Esophagus muscularis mucosa (tissue), 4 donors: ENCODE data around the gene POLA2. TPM values are rescaled to one million over a fixed set of nuclear protein-coding genes. Genes with fewer than 3 reads are reported as not detected.
A peak's percentile ranks its signal among the peaks of the same experiment; 100 is the strongest.

ENCODE experiments used
- DNase-seq: peaks from one replicate; pipeline ENCODE4 v3.0.0-alpha.2; 2017; ENCODE audit errors: extremely low spot score
- H3K27ac ChIP-seq, 4 donors: fragments of 200-600 bp; sonication (generic); replicated peaks in 1 of 4; 1 replicate in 3 of 4; 2 replicates in 1 of 4; pipeline ENCODE4 v1.5.1; 2016 to 2019; ENCODE audit warnings: mild to moderate bottlenecking in 1 of 4
- H3K27me3 ChIP-seq, 4 donors: fragments of 200-600 bp; sonication (generic); one replicate each; pipeline versions ENCODE4 v1.5.1 to v1.6.0; 2016 to 2019
- H3K36me3 ChIP-seq, 4 donors: fragments of 200-600 bp; sonication (generic); one replicate each; pipeline ENCODE4 v1.5.1; 2016 to 2019
- H3K4me1 ChIP-seq, 4 donors: fragments of 200-600 bp; sonication (generic); one replicate each; pipeline ENCODE4 v1.5.1; 2016 to 2019
- H3K4me3 ChIP-seq, 4 donors: fragments of 200-600 bp; sonication (generic); 1 replicate in 2 of 4; 2 replicates in 2 of 4; pipeline ENCODE4 v1.5.1; 2016 to 2019; ENCODE audit warnings: mild to moderate bottlenecking in 4 of 4, moderate library complexity in 1 of 4
- H3K9me3 ChIP-seq, 4 donors: fragments of 200-600 bp; sonication (generic); 1 replicate in 3 of 4; 2 replicates in 1 of 4; pipeline ENCODE4 v1.5.1; 2016 to 2019
- CTCF ChIP-seq, 3 experiments: fragments of 200-600 bp in 2 of 3; fragments of 450-650 bp in 1 of 3; sonication (generic) in 2 of 3; IDR thresholded peaks; one replicate each; pipeline ENCODE4 v1.5.1; 2017 to 2019; ENCODE audit warnings: antibody characterized with exemption in 3 of 3, mild to moderate bottlenecking in 2 of 3, moderate library complexity in 1 of 3
- EP300 ChIP-seq: sonication (generic); formaldehyde crosslinking; IDR thresholded peaks from one replicate; pipeline ENCODE4 v1.6.1; 2017; ENCODE audit warnings: antibody characterized with exemption
- POLR2A ChIP-seq: fragments of 450-650 bp; IDR thresholded peaks from one replicate; pipeline ENCODE4 v1.6.1; 2017; ENCODE audit warnings: antibody characterized with exemption, moderate library complexity, mild to moderate bottlenecking, low read depth
- POLR2AphosphoS5 ChIP-seq, 2 donors: sonication (generic); formaldehyde crosslinking; IDR thresholded peaks; one replicate each; pipeline ENCODE4 v1.6.1; 2017; ENCODE audit warnings: antibody characterized with exemption in 2 of 2
- WGBS: methylation state at CpG from one replicate; pipeline ENCODE4 v1.1.5; 2018; 5-methylcytosine and 5-hydroxymethylcytosine counted together
- intact Hi-C: fragments of 100-400 bp; cut with DNase I; formaldehyde crosslinking; loops from one replicate; pipeline ENCODE4 v1.15.1; 2023
- total RNA-seq, 4 donors: library from RNA; depleted of rRNA; stranded (reverse); fragments of >200 nt; gene quantifications; one replicate each; pipeline versions ENCODE4 v1.1.0 to v1.2.1, GENCODE V29; 2016

POLA2 gene
- total RNA-seq, 4 donors from 2014 or later: 14.7 to 26.6 (median 17.3) TPM

GRCh38 chr11:65287601-65288000 lies 25.8 kb downstream of the POLA2 start:
- no peaks in the 10 kb centered on the region for H3K9me3 ChIP-seq
- TF ChIP-seq CTCF (IDR thresholded peaks at IDR 0.05) (no peak), EP300 (no peak), POLR2A (no peak), POLR2AphosphoS5 (IDR thresholded peaks at IDR 0.05) (no peak)
- WGBS: 91% methylated on average over 2 of the region's 2 CpGs
- H3K4me1 ChIP-seq: peaks cover 29 to 44% (median 43%) of the 10 kb centered on the region in 4 donors
- H3K4me3 ChIP-seq: no peak overlapping the region
- no peak for DNase-seq
- no peak overlapping the region for H3K27ac ChIP-seq
- H3K27me3 ChIP-seq: no peaks in the 10 kb centered on the region
- intact Hi-C loops: no loop called here
- H3K36me3 ChIP-seq: peaks cover 0 to 52% (median 17%) of the 10 kb centered on the region in 4 donors

- H3K9me3 ChIP-seq: no peaks in the 10 kb centered on the region
- peaks cover 39 to 57% (median 56%) of the 10 kb centered on the region in 4 donors for H3K4me1 ChIP-seq
- no peaks in the 10 kb centered on the region for H3K27me3 ChIP-seq
- no peak overlapping the region for H3K4me3 ChIP-seq
- no peak for DNase-seq
- 75% methylated on average over 6 of the region's 6 CpGs for WGBS
- intact Hi-C loops: no loop called here
- H3K27ac ChIP-seq: peak overlapping the region; percentile 92 to 97 (median 94)
- peaks cover 0 to 41% (median 8%) of the 10 kb centered on the region in 4 donors for H3K36me3 ChIP-seq
- TF ChIP-seq EP300 (no peak), POLR2AphosphoS5 (IDR thresholded peaks at IDR 0.05) (no peak), POLR2A (no peak), CTCF (IDR thresholded peaks at IDR 0.05) (no peak)
These were observed 27.2 kb downstream of the POLA2 start for GRCh38 chr11:65288706-65289536.

GRCh38 chr11:65290448-65291165 lies 28.8 kb downstream of the POLA2 start:
- TF ChIP-seq CTCF (IDR thresholded peaks at IDR 0.05) (no peak), EP300 (no peak), POLR2AphosphoS5 (IDR thresholded peaks at IDR 0.05) (peak; percentile 92 to 94), POLR2A (no peak)
- intact Hi-C loops: loop anchor here (2.0 kb wide), 1 partner anchor 24 kb away; the partner anchor contains the start of gene CDC42EP2
- Histone ChIP-seq H3K27me3 (no peaks in the 10 kb centered on the region), H3K9me3 (no peaks in the 10 kb centered on the region), H3K4me3 (peak overlapping the region; percentile 18 to 53 (median 41)), H3K27ac (peak overlapping the region; percentile 92 to 97 (median 94)), H3K4me1 (peaks cover 55 to 74% (median 73%) of the 10 kb centered on the region in 4 donors), H3K36me3 (peaks cover 0 to 37% (median 12%) of the 10 kb centered on the region in 4 donors)
- DNase-seq: peak; percentile 99
- 15% methylated on average over 8 of the region's 8 CpGs for WGBS

- Histone ChIP-seq H3K36me3 (peaks cover 0 to 33% (median 16%) of the 10 kb centered on the region in 4 donors), H3K9me3 (no peaks in the 10 kb centered on the region), H3K4me1 (peaks cover 61 to 84% (median 83%) of the 10 kb centered on the region in 4 donors), H3K4me3 (peak overlapping the region; percentile 38 to 53 (median 46)), H3K27ac (peak overlapping the region; percentile 92 to 97 (median 94)), H3K27me3 (no peaks in the 10 kb centered on the region)
- no peak for TF ChIP-seq EP300
- intact Hi-C loops: loop anchor here (2.0 kb wide), 1 partner anchor 23 kb away; the partner anchor contains the start of gene CDC42EP2
- DNase-seq: no peak
- WGBS: 30% methylated on average over 3 of the region's 5 CpGs
These were observed 29.9 kb downstream of the POLA2 start for GRCh38 chr11:65291613-65292012.

GRCh38 chr11:65292890-65293289 lies 31.1 kb downstream of the POLA2 start:
- Histone ChIP-seq H3K9me3 (no peaks in the 10 kb centered on the region), H3K27me3 (no peaks in the 10 kb centered on the region), H3K4me1 (peaks cover 74 to 97% (median 95%) of the 10 kb centered on the region in 4 donors), H3K27ac (peak overlapping the region; percentile 92 to 97 (median 94)), H3K4me3 (peak overlapping the region in 2 of 4 donors; percentile 44 to 53), H3K36me3 (peaks cover 0 to 26% (median 12%) of the 10 kb centered on the region in 4 donors)
- DNase-seq: no peak
- intact Hi-C loops: no loop called here
- TF ChIP-seq CTCF (IDR thresholded peaks at IDR 0.05): no peak
- no peak for TF ChIP-seq POLR2A
- no peak for TF ChIP-seq POLR2AphosphoS5 (IDR thresholded peaks at IDR 0.05)
- no peak for TF ChIP-seq EP300
- 63% methylated on average over 5 of the region's 5 CpGs for WGBS
